Neural progenitor cell (in vitro differentiated cells): ENCODE data around the gene FKBP8. TPM values are rescaled to one million over a fixed set of nuclear protein-coding genes. Genes with fewer than 3 reads are reported as not detected.

ENCODE experiments used
- DNase-seq: peaks from one replicate; pipeline ENCODE4 v3.0.0-alpha.2; 2016; ENCODE audit warnings: low spot score
- H2AFZ ChIP-seq: fragments of 200-600 bp; sonication (generic); replicated peaks from 2 replicates; pipeline ENCODE4 v1.6.1; 2016; ENCODE audit warnings: antibody characterized with exemption
- H3F3A ChIP-seq: fragments of 200-600 bp; sonication (generic); 2 replicates; pipeline ENCODE4 v1.6.1; 2016; ENCODE audit warnings: antibody characterized with exemption, low read depth
- H3K27ac ChIP-seq: fragments of 200-600 bp; sonication (generic); 2 replicates; pipeline ENCODE4 v1.5.1; 2016; ENCODE audit warnings: mild to moderate bottlenecking
- H3K27me3 ChIP-seq: fragments of 200-600 bp; sonication (generic); 2 replicates; pipeline ENCODE4 v1.6.1; 2016; ENCODE audit warnings: mild to moderate bottlenecking, moderate library complexity
- H3K36me3 ChIP-seq: fragments of 200-600 bp; sonication (generic); 2 replicates; pipeline ENCODE4 v1.5.1; 2016
- H3K4me1 ChIP-seq: fragments of 200-600 bp; sonication (generic); 2 replicates; pipeline ENCODE4 v1.6.1; 2016; ENCODE audit warnings: mixed run types
- H3K4me2 ChIP-seq: fragments of 200-600 bp; sonication (generic); 2 replicates; pipeline ENCODE4 v1.6.1; 2016
- H3K4me3 ChIP-seq: fragments of 200-600 bp; sonication (generic); 2 replicates; pipeline ENCODE4 v1.5.1; 2016
- H3K79me2 ChIP-seq: fragments of 200-600 bp; sonication (generic); 2 replicates; pipeline ENCODE4 v1.6.1; 2016; ENCODE audit warnings: low read depth
- H3K9ac ChIP-seq: fragments of 200-600 bp; sonication (generic); 2 replicates; pipeline ENCODE4 v1.6.1; 2016
- H3K9me3 ChIP-seq: fragments of 200-600 bp; sonication (generic); 2 replicates; pipeline ENCODE4 v1.5.1; 2016; ENCODE audit warnings: low read depth
- H4K20me1 ChIP-seq: fragments of 200-600 bp; sonication (generic); 2 replicates; pipeline ENCODE4 v1.6.1; 2016; ENCODE audit warnings: low read depth
- H3K27ac Mint-ChIP-seq: 3 replicates; pipeline ENCODE4 v1.8.0; 2021; ENCODE audit warnings: mixed read lengths
- H3K27me3 Mint-ChIP-seq: 2 replicates; pipeline ENCODE4 v1.8.0; 2022; ENCODE audit warnings: low read depth, mild to moderate bottlenecking, inconsistent platforms, moderate library complexity, mixed read lengths; ENCODE audit not compliant: insufficient read depth
- H3K36me3 Mint-ChIP-seq: 3 replicates; pipeline ENCODE4 v1.8.0; 2021; ENCODE audit warnings: mixed read lengths
- H3K4me1 Mint-ChIP-seq: 3 replicates; pipeline ENCODE4 v1.8.0; 2021; ENCODE audit warnings: mixed read lengths
- H3K4me3 Mint-ChIP-seq: 3 replicates; pipeline ENCODE4 v1.8.0; 2021; ENCODE audit warnings: mild to moderate bottlenecking, moderate library complexity, mixed read lengths
- H3K9me3 Mint-ChIP-seq: 3 replicates; pipeline ENCODE4 v1.8.0; 2020; ENCODE audit warnings: mixed read lengths
- CTCF ChIP-seq: fragments of 200-600 bp; sonication (generic); IDR thresholded peaks from 2 replicates; pipeline ENCODE4 v1.5.1; 2017; ENCODE audit warnings: antibody characterized with exemption, mild to moderate bottlenecking
- EZH2 ChIP-seq: fragments of 200-600 bp; sonication (generic); IDR thresholded peaks from 2 replicates; pipeline ENCODE4 v1.6.1; 2017; ENCODE audit warnings: antibody characterized with exemption, mild to moderate bottlenecking, moderate library complexity
- EZH2phosphoT487 ChIP-seq: fragments of 200-600 bp; sonication (generic); IDR thresholded peaks from 2 replicates; pipeline ENCODE4 v1.6.1; 2017; ENCODE audit warnings: antibody characterized with exemption
- total RNA-seq: library from RNA; depleted of rRNA; stranded (reverse); fragments of >200 nt; gene quantifications from 2 replicates; pipeline ENCODE4 v1.2.3, GENCODE V29; 2015; ENCODE audit warnings: low replicate concordance

FKBP8 gene
- total RNA-seq, 1 donor from 2014 or later, result 115 TPM

GRCh38 chr19:18551631-18552030 lies 8.3 kb upstream of the FKBP8 start:
- H3F3A ChIP-seq, result peaks cover 4% of the 10 kb centered on the region
- no peaks in the 10 kb centered on the region for H3K36me3 ChIP-seq
- peaks cover 4% of the 10 kb centered on the region for H3K27me3 Mint-ChIP-seq
- H3K27me3 ChIP-seq, result no peaks in the 10 kb centered on the region
- H4K20me1 ChIP-seq, result no peaks in the 10 kb centered on the region
- no peak overlapping the region for H3K4me3 Mint-ChIP-seq
- no peak overlapping the region for H2AFZ ChIP-seq
- TF ChIP-seq EZH2phosphoT487 (no peak), CTCF (no peak), EZH2 (no peak)
- H3K4me1 ChIP-seq, result no peaks in the 10 kb centered on the region
- no peak overlapping the region for H3K27ac ChIP-seq
- no peak overlapping the region for H3K9ac ChIP-seq
- H3K9me3 ChIP-seq, result no peaks in the 10 kb centered on the region
- H3K79me2 ChIP-seq, result no peaks in the 10 kb centered on the region
- H3K27ac Mint-ChIP-seq, result no peak overlapping the region
- no peak overlapping the region for H3K4me2 ChIP-seq
- H3K4me3 ChIP-seq, result no peak overlapping the region
- H3K4me1 Mint-ChIP-seq, result no peaks in the 10 kb centered on the region
- DNase-seq, result no peak
- H3K9me3 Mint-ChIP-seq, result no peaks in the 10 kb centered on the region
- no peaks in the 10 kb centered on the region for H3K36me3 Mint-ChIP-seq

GRCh38 chr19:18543814-18544475 lies 572 bp upstream of the FKBP8 start:
- no peaks in the 10 kb centered on the region for H3K9me3 Mint-ChIP-seq
- Histone ChIP-seq H3K4me1 (peaks cover 5% of the 10 kb centered on the region), H3K9me3 (no peaks in the 10 kb centered on the region), H3K9ac (no peak overlapping the region), H4K20me1 (peaks cover 10% of the 10 kb centered on the region), H3K79me2 (peaks cover 21% of the 10 kb centered on the region), H3K4me3 (peak overlapping the region; percentile 87), H3K27me3 (no peaks in the 10 kb centered on the region), H3K4me2 (peak overlapping the region; percentile 87), H2AFZ (peak overlapping the region; percentile 70), H3K27ac (no peak overlapping the region), H3K36me3 (no peaks in the 10 kb centered on the region), H3F3A (peaks cover 12% of the 10 kb centered on the region)
- peak overlapping the region; percentile 91 for H3K4me3 Mint-ChIP-seq
- H3K27ac Mint-ChIP-seq, result peak overlapping the region; percentile 82
- peaks cover 17% of the 10 kb centered on the region for H3K4me1 Mint-ChIP-seq
- peaks cover 3% of the 10 kb centered on the region for H3K36me3 Mint-ChIP-seq
- no peak for TF ChIP-seq CTCF
- no peak for TF ChIP-seq EZH2phosphoT487
- H3K27me3 Mint-ChIP-seq, result peaks cover 10% of the 10 kb centered on the region
- peak; percentile 70 for DNase-seq

- DNase-seq, result peak; percentile 50
Measured at GRCh38 chr19:18541992-18542940, 1.1 kb downstream of the FKBP8 start.

More at GRCh38 chr19:18541992-18542940, 1.1 kb downstream of the FKBP8 start:
- Mint-ChIP-seq H3K4me3 (peak overlapping the region; percentile 94), H3K9me3 (no peaks in the 10 kb centered on the region), H3K27ac (peak overlapping the region; percentile 91), H3K36me3 (peaks cover 3% of the 10 kb centered on the region), H3K4me1 (peaks cover 17% of the 10 kb centered on the region), H3K27me3 (peaks cover 9% of the 10 kb centered on the region)
- H3K9me3 ChIP-seq, result no peaks in the 10 kb centered on the region
- no peaks in the 10 kb centered on the region for H3K36me3 ChIP-seq
- H3K27ac ChIP-seq, result peak overlapping the region; percentile 6
- no peaks in the 10 kb centered on the region for H3K27me3 ChIP-seq
- H3F3A ChIP-seq, result peaks cover 12% of the 10 kb centered on the region
- no peak for TF ChIP-seq EZH2
- TF ChIP-seq EZH2phosphoT487, result no peak
- TF ChIP-seq CTCF, result no peak
- peaks cover 21% of the 10 kb centered on the region for H3K79me2 ChIP-seq
- peaks cover 10% of the 10 kb centered on the region for H4K20me1 ChIP-seq
- H3K9ac ChIP-seq, result peak overlapping the region; percentile 44
- no peak overlapping the region for H2AFZ ChIP-seq
- peak overlapping the region; percentile 87 for H3K4me3 ChIP-seq
- peaks cover 5% of the 10 kb centered on the region for H3K4me1 ChIP-seq
- peak overlapping the region; percentile 87 for H3K4me2 ChIP-seq
